IPS-18a (cell line): Measurements from ENCODE around the gene GAA.

Experiments used
- H3K27ac ChIP-seq: one replicate; pipeline ENCODE4 v1.5.1; 2013; ENCODE audit warnings: low read length
- H3K27me3 ChIP-seq: one replicate; pipeline ENCODE4 v1.6.1; 2013; ENCODE audit warnings: mild to moderate bottlenecking, low read length; ENCODE audit not compliant: control insufficient read depth, insufficient read depth
- H3K36me3 ChIP-seq: one replicate; pipeline ENCODE4 v1.6.1; 2013; ENCODE audit warnings: low read depth, low read length; ENCODE audit not compliant: control insufficient read depth
- H3K4me1 ChIP-seq: one replicate; pipeline ENCODE4 v1.6.1; 2013; ENCODE audit warnings: low read depth, low read length; ENCODE audit not compliant: control insufficient read depth
- H3K4me3 ChIP-seq: one replicate; pipeline ENCODE4 v1.5.1; 2013; ENCODE audit warnings: low read length
- H3K9ac ChIP-seq: one replicate; pipeline ENCODE4 v1.6.1; 2013; ENCODE audit warnings: mild to moderate bottlenecking, low read length, moderate library complexity
- H3K9me3 ChIP-seq: one replicate; pipeline ENCODE4 v1.6.1; 2013; ENCODE audit warnings: low read depth, low read length; ENCODE audit not compliant: control insufficient read depth

Gene GAA

GRCh38 chr17:80101011-80101945 is at the start of gene GAA:
TSS of gene GAA (plus strand) at chr17:80101581. CDS start at chr17:80104587, 3,006 bp downstream.
- peak within 1 kb of the TSS; percentile 86 for H3K4me3 ChIP-seq
- H3K27me3 ChIP-seq, result peaks cover 10% of the 10 kb centered on the region
- no peaks in the 10 kb centered on the region for H3K36me3 ChIP-seq
- H3K9ac ChIP-seq, result peak within 1 kb of the TSS; percentile 58
- no peaks in the 10 kb centered on the region for H3K9me3 ChIP-seq
- peaks cover 3% of the 10 kb centered on the region for H3K4me1 ChIP-seq
- H3K27ac ChIP-seq, result no peak within 1 kb of the TSS

- Histone ChIP-seq H3K27me3 (no peaks in the 10 kb centered on the region), H3K9ac (no peak overlapping the region), H3K4me3 (no peak overlapping the region), H3K4me1 (peaks cover 3% of the 10 kb centered on the region), H3K27ac (no peak overlapping the region), H3K36me3 (no peaks in the 10 kb centered on the region), H3K9me3 (no peaks in the 10 kb centered on the region)
Measured at GRCh38 chr17:80051681-80052080, 49.7 kb upstream of the GAA start.

GRCh38 chr17:80053102-80053501 is 48.3 kb upstream of the GAA start:
- H3K27ac ChIP-seq, result no peak overlapping the region
- H3K9me3 ChIP-seq, result no peaks in the 10 kb centered on the region
- H3K4me1 ChIP-seq, result peaks cover 3% of the 10 kb centered on the region
- H3K36me3 ChIP-seq, result no peaks in the 10 kb centered on the region
- H3K9ac ChIP-seq, result no peak overlapping the region
- no peaks in the 10 kb centered on the region for H3K27me3 ChIP-seq
- no peak overlapping the region for H3K4me3 ChIP-seq

GRCh38 chr17:80055597-80055996 is 45.8 kb upstream of the GAA start:
- H3K4me3 ChIP-seq, result no peak overlapping the region
- H3K27ac ChIP-seq, result no peak overlapping the region
- H3K9ac ChIP-seq, result no peak overlapping the region
- H3K4me1 ChIP-seq, result peaks cover 3% of the 10 kb centered on the region
- H3K9me3 ChIP-seq, result no peaks in the 10 kb centered on the region
- H3K27me3 ChIP-seq, result no peaks in the 10 kb centered on the region
- no peaks in the 10 kb centered on the region for H3K36me3 ChIP-seq

- H3K27ac ChIP-seq, result no peak overlapping the region
- H3K9ac ChIP-seq, result no peak overlapping the region
- peaks cover 3% of the 10 kb centered on the region for H3K4me1 ChIP-seq
- no peaks in the 10 kb centered on the region for H3K36me3 ChIP-seq
- H3K9me3 ChIP-seq, result no peaks in the 10 kb centered on the region
- no peaks in the 10 kb centered on the region for H3K27me3 ChIP-seq
- no peak overlapping the region for H3K4me3 ChIP-seq
Measured at GRCh38 chr17:80058311-80058955, 42.9 kb upstream of the GAA start.

- Histone ChIP-seq H3K36me3 (no peaks in the 10 kb centered on the region), H3K9ac (no peak overlapping the region), H3K4me3 (no peak overlapping the region), H3K4me1 (peaks cover 5% of the 10 kb centered on the region), H3K27me3 (no peaks in the 10 kb centered on the region), H3K27ac (no peak overlapping the region), H3K9me3 (no peaks in the 10 kb centered on the region)
Measured at GRCh38 chr17:80060644-80061043, 40.7 kb upstream of the GAA start.

GRCh38 chr17:80061421-80061820 is 40.0 kb upstream of the GAA start:
- Histone ChIP-seq H3K36me3 (no peaks in the 10 kb centered on the region), H3K9me3 (no peaks in the 10 kb centered on the region), H3K9ac (no peak overlapping the region), H3K27me3 (no peaks in the 10 kb centered on the region), H3K27ac (no peak overlapping the region), H3K4me3 (no peak overlapping the region), H3K4me1 (peaks cover 9% of the 10 kb centered on the region)

- H3K27me3 ChIP-seq, result no peaks in the 10 kb centered on the region
- no peak overlapping the region for H3K9ac ChIP-seq
- no peak overlapping the region for H3K4me3 ChIP-seq
- H3K4me1 ChIP-seq, result peaks cover 9% of the 10 kb centered on the region
- no peaks in the 10 kb centered on the region for H3K36me3 ChIP-seq
- no peak overlapping the region for H3K27ac ChIP-seq
- no peaks in the 10 kb centered on the region for H3K9me3 ChIP-seq
Measured at GRCh38 chr17:80063830-80064585, 37.4 kb upstream of the GAA start.

- no peak overlapping the region for H3K4me3 ChIP-seq
- no peaks in the 10 kb centered on the region for H3K27me3 ChIP-seq
- no peaks in the 10 kb centered on the region for H3K9me3 ChIP-seq
- H3K4me1 ChIP-seq, result peaks cover 9% of the 10 kb centered on the region
- no peak overlapping the region for H3K9ac ChIP-seq
- no peak overlapping the region for H3K27ac ChIP-seq
- no peaks in the 10 kb centered on the region for H3K36me3 ChIP-seq
Measured at GRCh38 chr17:80064696-80065095, 36.7 kb upstream of the GAA start.

- H3K36me3 ChIP-seq, result no peaks in the 10 kb centered on the region
- H3K9me3 ChIP-seq, result no peaks in the 10 kb centered on the region
- no peaks in the 10 kb centered on the region for H3K27me3 ChIP-seq
- peaks cover 9% of the 10 kb centered on the region for H3K4me1 ChIP-seq
- H3K4me3 ChIP-seq, result no peak overlapping the region
- peak overlapping the region; percentile 22 for H3K9ac ChIP-seq
- no peak overlapping the region for H3K27ac ChIP-seq
Measured at GRCh38 chr17:80065478-80066170, 35.8 kb upstream of the GAA start.
